GM18502 (cell line): ENCODE results near the gene POLR3E.

Source experiments
- ATAC-seq: cut with Tn5 transposase; IDR thresholded peaks from one replicate; pipeline ENCODE4 v1.9.1; 2021; ENCODE audit warnings: mild to moderate bottlenecking; ENCODE audit not compliant: unreplicated experiment, poor library complexity

POLR3E gene

GRCh38 chr16:22380529-22380928 lies 83.3 kb downstream of the POLR3E start:
- ATAC-seq: no peak

GRCh38 chr16:22381392-22381791 lies 84.2 kb downstream of the POLR3E start:
- ATAC-seq: no peak

GRCh38 chr16:22383827-22384226 lies 86.6 kb downstream of the POLR3E start:
- no peak for ATAC-seq
